ENCODE data around the gene ASB5. TPM values are rescaled to one million over a fixed set of nuclear protein-coding genes. Genes with fewer than 3 reads are reported as not detected.

Gene ASB5
- total RNA-seq, 1 experiment from 2014 or later = not detected

GRCh38 chr4:176238157-176238610 lies 30.8 kb downstream of the ASB5 start:
- ATAC-seq (no peak), DNase-seq (ENCODE audit: low read depth, low spot score) (no peak)
- H3K4me1 ChIP-seq (ENCODE audit: control insufficient read depth in 1 of 2, insufficient read depth in 2 of 2, low read length in 2 of 2) = no peaks in the 10 kb centered on the region
- no peak overlapping the region for H3K9ac ChIP-seq (ENCODE audit: low read length)
- CTCF ChIA-PET = no interaction called here
- H3K27me3 ChIP-seq (ENCODE audit: insufficient read depth, low read length) = no peaks in the 10 kb centered on the region
- H3K4me3 ChIP-seq (replicated peaks in 1 of 2; ENCODE audit: low read depth in 1 of 2, low read length in 2 of 2) = no peak overlapping the region
- no TSS peak for BruUV-seq (replicated peaks)
- POLR2A ChIA-PET = no interaction called here
- H4K20me1 ChIP-seq (ENCODE audit: insufficient read depth) = no peaks in the 10 kb centered on the region
- RAD21 ChIA-PET (ENCODE audit: low non-redundant PET in 1 of 2, low total read pairs in 2 of 2, uncharacterized antibody in 2 of 2, unreplicated experiment in 2 of 2) = no interaction called here
- no peak overlapping the region for H3K27ac ChIP-seq (ENCODE audit: low read depth, low read length)
- H3K79me2 ChIP-seq (ENCODE audit: insufficient read depth, low read length) = no peaks in the 10 kb centered on the region
- no peak overlapping the region for H2AFZ ChIP-seq (ENCODE audit: low read depth, low read length, poor library complexity, severe bottlenecking)
- intact Hi-C loops (cut with micrococcal nuclease) = no loop called here
- TF ChIP-seq REST (IDR thresholded peaks at IDR 0.05; ENCODE audit: low read depth) (no peak), SRF (IDR thresholded peaks at IDR 0.05; ENCODE audit: low read depth) (no peak), JUND (IDR thresholded peaks at IDR 0.05) (no peak), CBX3 (IDR thresholded peaks at IDR 0.05; ENCODE audit: low read depth) (no peak), RAD21 (IDR thresholded peaks at IDR 0.05; ENCODE audit: low read depth) (no peak), ZNF274 (IDR thresholded peaks at IDR 0.05; ENCODE audit: low read depth, low read length) (no peak), CEBPB (IDR thresholded peaks at IDR 0.05; ENCODE audit: low read depth) (no peak), EZH2phosphoT487 (IDR thresholded peaks at IDR 0.05; ENCODE audit: borderline replicate concordance) (no peak), EZH2 (IDR thresholded peaks at IDR 0.05) (no peak), FOSL1 (IDR thresholded peaks at IDR 0.05; ENCODE audit: low read depth) (no peak), CTCF (IDR thresholded peaks at IDR 0.05 in 2 of 3, conservative IDR thresholded peaks at IDR 0.05 in 1 of 3; ENCODE audit: borderline replicate concordance in 1 of 3, insufficient read depth in 1 of 3, low read depth in 2 of 3, low read length in 2 of 3) (no peak), TCF7L2 (IDR thresholded peaks at IDR 0.05; ENCODE audit: borderline replicate concordance, extremely low read depth, insufficient read depth, insufficient read length) (no peak), ZFX (IDR thresholded peaks at IDR 0.05) (no peak), SIN3A (IDR thresholded peaks at IDR 0.05; ENCODE audit: low read depth) (no peak), ELF1 (IDR thresholded peaks at IDR 0.05; ENCODE audit: borderline replicate concordance, low read depth) (no peak), SP1 (IDR thresholded peaks at IDR 0.05; ENCODE audit: low read depth) (no peak), POLR2A (IDR thresholded peaks at IDR 0.05; ENCODE audit: borderline replicate concordance, extremely low read depth, insufficient read depth, insufficient read length) (no peak), ZBTB33 (IDR thresholded peaks at IDR 0.05; ENCODE audit: extremely low read depth, insufficient replicate concordance, low read length) (no peak), POLR2AphosphoS5 (IDR thresholded peaks at IDR 0.05; ENCODE audit: low read depth, low read length) (no peak)
- no peaks in the 10 kb centered on the region for H3K36me3 ChIP-seq (ENCODE audit: control insufficient read depth in 1 of 2, insufficient read depth in 2 of 2, low read length in 2 of 2)
- H3K9me2 ChIP-seq (ENCODE audit: insufficient read depth) = no peaks in the 10 kb centered on the region
- no peak overlapping the region for H3K4me2 ChIP-seq (ENCODE audit: low read length)
- no peaks in the 10 kb centered on the region for H3K9me3 ChIP-seq (ENCODE audit: control insufficient read depth in 1 of 2, insufficient read depth in 1 of 2, low read depth in 1 of 2, low read length in 2 of 2)
